Putamen (tissue), 1 donor: ENCODE data around the gene NOS1.

Source experiments
- DNase-seq: peaks from one replicate; pipeline ENCODE4 v3.0.0-alpha.2; 2016; ENCODE audit warnings: low spot score

Gene NOS1

DNA sequence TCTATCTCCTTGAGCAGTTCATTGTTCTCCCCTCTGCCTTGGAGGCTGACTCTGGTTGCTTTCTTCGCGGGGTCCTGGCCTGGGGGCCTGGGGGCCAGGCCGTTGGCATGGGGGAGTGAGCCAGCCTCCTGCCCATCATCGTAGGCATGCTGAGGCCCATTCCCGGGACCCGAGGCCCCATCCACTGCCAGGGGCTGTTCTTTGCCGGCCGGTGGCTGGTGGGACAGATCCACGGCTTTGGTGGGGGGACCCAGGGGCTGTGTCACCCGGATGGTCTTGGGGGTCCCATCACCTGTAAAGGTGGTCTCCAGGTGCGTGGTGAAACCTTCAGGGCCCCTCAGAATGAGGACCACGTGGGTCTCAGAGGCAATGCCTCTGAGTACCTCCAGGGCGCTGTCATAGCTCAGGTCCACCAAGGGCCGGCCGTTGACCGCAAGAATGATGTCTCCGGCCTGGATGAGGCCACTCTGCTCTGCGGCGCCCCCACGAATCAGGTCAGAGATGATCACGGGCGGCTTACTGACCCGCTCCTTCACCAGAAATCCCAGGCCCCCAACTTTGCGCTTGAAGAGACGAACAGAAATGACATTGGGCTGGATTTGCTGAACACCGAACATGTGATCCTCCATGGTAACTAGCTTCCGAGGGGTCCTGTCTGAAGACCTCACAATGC is 30.8 kb downstream of the NOS1 start:
- DNase-seq: no peak

DNA sequence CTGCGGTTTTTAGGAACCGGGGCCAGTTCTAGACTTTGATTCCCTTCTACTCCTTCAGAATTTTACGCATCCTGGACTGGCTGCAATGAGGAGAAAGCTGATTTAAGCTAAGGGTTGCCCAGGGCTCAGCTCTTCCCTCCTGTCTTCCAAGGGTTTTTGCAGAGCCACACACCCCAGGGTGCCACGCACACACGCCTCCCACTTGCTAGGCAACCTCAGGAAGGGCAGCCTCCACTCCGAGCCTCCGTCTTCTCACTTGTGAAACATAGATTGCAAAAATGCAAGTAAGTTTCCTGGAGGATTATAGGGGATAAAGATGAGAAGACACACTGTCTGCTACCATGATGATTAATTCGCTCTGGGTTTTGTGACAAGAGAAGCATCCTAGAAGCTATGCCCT is 31.7 kb downstream of the NOS1 start:
- DNase-seq: no peak

DNA sequence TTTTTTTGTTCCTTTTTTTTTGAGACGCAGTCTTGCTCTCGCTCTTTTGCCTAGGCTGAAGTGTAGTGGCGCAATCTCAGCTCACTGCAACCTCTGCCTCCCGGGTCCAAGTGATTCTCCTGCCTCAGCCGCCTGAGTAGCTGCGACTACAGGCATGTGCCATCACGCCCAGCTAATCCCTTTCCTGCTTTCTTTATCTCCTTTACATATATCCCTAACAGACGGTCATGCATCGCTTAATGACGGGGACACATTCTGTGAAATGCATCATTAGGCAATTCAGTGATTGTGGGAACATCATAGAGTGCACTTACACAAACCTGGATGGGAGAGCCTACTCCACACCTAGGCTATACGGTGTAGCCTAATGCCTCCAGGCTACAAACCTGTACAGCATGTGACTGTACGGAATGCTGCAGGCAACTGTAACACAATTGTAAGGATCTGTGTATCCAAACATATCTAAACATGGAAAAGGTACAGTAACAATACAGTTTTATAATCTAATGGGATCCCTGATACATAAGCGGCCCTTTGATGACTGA is 32.8 kb downstream of the NOS1 start:
- DNase-seq: no peak

DNA sequence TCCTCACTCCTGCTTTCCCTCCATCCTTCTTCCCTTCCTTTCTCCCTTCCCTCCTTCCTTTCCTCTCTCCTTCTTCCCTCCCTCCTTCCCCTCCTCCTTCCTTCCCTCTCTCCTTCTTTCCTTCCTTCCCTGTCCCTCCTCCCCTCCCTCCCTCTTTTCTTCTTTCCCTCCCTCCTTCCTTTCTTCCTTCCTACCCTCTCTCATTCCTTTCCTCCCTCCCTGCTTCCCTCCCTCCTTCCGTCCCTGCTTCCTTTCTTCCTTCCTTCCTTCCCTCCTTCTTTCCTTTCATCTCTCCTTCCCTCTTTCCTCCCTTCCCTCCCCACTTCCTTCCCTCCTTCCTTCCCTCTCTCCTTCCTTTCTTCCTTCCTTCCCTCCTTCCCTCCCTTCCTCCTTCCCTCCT is 39.0 kb downstream of the NOS1 start:
- no peak for DNase-seq

DNA sequence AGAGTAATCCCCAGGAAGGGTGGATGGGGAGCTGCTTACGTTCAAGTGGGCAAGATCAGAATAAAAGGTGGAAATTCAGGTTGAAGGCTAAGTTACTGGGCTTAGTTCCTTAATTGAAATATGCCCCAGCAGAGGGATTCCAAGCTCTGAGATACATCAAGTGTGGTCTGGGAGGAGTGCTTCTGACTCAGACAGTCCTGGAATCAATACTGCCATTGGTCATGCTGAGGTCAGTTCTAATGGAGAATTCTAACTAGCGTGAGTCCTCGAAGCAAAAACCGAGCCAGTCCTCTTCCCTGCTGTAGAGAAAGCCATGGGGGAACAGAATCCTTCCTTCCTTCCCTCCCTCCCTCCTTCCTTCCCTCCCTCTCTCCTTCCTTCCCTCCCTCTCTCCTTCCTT is 39.9 kb downstream of the NOS1 start:
- DNase-seq: no peak

DNA sequence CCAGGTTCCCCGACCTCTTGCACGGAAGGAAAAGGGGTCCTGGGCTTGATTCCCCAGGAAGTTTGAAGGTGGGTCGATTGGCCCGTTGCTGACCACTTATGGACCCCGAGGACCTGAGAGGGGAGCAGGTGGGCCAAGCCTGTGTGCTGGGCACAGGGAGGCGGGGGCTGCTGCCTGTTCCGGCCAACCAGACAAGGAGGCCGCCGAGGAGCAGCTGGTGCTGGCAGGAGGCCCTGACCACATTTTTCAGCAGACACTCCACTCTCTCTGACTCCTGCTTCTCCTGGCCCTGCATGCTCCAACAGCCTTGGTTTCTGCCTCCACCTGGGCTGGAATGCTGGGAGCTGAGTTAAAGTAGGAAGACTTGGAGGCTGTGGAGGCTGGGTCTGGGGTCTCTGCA is 42.8 kb downstream of the NOS1 start:
- no peak for DNase-seq

DNA sequence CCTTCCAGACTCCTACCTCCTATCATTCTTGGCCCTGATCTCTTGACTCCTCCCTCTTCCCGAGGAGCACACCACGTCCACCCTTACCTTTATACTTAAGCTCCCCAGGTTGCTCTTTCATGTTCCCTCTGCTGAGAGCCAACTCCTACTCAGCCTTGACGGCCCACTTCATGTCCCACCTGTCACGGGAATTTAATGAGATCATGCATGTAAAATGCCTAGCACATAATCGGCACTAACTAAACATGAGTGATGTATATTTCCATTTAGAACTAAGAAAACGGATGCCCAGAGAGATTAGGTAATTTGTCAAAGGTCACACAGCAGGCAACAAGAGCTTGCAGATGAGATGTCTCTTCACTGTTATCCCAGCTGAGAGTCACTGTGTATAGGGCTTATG is 45.1 kb downstream of the NOS1 start:
- no peak for DNase-seq

DNA sequence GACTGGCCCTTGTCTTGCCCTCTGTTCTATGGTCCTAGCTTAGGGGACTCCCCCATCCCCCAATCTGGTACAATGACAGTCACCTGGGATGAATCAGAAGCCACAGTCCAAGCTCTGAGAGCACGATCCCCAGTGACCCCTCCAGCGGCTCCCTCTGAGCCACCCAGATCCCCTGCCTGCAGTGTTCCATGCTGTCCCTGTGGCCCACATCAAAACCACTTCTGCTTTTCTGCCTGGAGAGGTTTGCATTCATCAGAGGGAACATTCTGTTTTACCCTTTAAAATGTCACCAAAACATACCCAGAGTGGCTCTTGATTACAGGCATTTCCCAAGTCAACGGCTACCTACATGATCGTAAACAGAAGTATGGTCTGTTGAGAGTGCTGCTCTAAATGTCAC is 47.5 kb downstream of the NOS1 start:
- DNase-seq: no peak

DNA sequence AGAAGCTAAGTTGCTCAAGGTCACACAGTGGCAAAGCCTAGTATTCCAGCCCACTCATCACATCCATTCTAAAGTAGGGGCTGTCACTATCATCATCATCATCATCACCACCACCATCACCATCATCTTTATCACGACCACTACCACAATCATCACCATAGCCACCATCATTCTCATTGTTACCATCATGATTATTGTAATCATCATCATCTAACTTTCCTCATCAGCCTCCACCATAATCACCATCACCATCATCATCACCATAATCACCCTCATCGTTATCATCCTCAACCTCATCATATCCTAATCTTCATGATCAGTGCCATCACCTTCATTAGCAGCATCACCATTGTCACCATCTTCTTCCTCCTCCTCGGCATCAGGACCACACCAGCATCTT is 48.7 kb downstream of the NOS1 start:
- no peak for DNase-seq

DNA sequence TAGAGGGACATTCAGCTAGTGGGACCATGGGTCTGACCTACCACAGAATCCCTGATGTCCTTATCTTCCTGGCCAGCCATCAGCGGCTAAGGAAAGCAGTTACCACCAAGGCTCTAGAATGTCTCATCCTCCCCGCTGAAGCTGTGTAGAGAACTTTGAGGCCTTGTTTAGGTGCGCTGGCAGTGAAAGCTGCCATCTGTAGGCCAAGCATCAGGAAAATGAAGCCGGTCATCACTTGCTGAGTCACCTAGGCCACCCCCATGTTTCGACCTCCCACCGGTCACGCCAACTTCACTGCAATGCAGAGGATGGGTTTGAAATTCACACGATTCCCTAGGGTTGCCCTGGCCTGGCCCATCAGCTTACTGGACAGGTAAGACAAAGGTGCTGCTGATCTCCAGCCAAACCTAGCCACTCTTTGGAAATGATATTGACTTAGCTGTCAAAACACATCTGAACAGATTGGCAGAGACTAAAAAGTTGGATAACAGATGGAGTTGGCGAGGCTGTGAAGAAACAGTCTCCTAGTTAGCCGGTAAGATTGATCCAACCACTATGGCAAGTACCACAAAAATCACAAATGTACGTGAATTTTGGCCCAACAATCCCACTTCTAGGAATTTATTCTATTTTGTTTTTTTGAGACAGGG is 52.0 kb downstream of the NOS1 start:
- DNase-seq: no peak

DNA sequence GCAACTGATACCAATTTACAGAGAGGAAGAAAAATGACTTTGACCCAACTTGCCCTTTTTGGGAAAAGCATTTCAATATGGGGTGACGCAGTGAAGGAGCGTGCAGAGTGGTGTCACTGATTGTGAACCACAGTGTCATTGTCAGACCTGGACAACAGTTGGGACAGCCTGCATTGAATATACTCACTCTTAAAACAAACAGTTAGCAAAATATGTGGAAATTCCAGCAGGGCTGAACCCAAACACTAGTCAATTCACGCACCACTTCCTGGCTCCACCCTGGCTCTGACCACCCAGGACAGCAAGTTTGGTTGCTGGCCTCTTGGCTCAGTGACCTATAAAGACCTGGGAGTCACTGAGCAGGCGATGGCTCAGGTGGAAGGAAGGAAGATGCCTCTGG is 61.3 kb downstream of the NOS1 start:
- no peak for DNase-seq

DNA sequence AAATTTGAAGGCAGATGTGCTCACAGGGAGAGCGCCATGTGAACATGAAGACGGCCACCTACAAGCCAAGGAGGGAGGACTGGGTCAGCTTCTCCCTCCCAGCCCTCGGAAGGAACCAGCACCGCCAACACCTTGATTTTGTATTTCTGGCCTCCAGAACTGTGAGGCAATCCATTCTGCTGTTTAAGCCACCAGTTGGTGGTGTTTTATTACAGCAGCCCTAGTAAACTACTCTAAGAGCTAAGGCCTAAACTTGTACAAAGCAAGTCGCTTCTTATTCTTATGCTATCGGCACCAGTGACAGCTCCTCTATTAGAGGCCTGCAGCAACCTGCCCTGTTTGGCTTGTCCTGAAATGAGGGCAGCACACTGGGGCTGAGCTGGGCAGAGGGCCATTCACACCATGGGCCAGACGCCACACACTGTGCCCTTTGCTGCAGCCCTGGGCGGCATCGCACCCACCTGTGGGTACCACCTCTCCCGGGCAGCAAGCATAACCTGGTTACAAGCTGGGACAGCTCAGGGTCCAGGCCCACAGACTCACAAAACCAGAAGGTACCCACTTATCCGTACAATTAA is 62.7 kb downstream of the NOS1 start:
- no peak for DNase-seq

DNA sequence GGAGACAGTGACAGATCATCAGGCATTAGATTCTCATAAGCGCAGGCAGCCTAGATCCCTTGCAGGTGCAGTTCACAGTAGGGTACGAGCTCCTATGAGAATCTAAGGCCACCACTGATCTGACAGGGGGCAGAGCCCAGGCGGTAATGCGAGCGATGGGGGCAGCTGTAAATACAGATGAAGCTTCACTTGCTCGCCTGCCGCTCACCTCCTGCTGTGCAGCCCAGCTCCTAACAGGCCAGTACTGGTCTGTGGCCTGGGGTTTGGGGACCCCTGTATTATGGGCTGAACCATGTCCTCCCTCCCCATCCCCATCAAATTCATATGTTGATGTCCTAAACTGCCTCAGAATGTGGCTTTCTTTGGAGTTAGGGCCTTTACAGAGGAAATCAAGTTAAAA is 63.2 kb downstream of the NOS1 start:
- no peak for DNase-seq

DNA sequence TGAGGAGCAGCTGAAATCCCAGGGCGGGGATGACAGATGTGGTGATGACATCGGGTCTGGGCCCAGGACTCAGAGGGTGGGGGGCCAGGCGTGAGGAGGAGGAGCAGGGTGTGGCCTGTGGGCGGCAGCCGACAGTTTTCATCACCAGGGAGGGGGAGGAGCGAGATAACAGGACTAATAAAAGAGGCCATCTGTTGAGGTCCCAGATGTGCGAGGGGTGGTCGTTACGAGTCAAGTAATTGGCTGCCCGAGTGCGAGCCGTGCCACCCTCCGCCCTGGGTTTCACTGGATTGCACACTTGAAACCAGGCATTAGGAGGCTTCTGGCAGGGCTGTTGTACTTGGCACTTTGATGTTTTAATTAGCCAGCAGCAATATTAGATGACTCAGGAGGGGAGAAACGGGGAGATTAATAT is 67.2 kb downstream of the NOS1 start:
- DNase-seq: no peak

DNA sequence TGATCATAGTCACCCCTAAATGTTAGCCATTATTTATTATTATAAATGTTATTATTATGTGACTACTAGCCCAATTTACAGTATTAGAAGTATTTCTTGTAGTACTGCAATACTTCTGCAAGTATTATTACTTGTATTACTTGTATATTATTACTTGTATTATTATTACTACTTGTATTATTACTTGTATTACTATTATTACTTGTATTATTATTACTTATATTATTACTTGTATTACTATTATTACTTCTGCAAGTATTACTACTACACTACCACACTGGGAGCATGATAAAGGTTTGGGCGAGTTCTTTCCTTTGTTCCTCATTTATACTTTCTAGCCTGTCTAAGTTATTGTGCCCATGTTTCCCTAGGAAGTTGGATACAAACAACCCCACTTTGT is 67.9 kb downstream of the NOS1 start:
- DNase-seq: no peak

DNA sequence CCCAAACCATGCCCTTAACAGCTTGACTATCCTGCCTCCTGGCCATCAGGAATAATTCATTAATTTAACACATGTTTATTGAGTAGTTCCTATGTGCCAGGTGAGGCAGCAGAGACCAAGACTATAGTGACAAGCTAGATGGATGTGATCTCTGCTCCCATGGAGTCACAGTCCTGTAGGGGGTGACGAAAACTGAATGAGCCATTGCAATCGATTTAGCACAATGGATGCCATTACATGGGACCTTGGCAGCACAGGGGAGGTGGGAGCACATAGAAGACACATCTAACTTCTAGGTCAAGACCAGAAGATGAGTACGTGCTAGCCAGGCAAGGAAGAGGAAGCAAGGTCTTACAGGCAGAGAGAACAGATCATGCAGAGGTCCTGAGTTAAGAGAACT is 68.7 kb downstream of the NOS1 start:
- DNase-seq: no peak

DNA sequence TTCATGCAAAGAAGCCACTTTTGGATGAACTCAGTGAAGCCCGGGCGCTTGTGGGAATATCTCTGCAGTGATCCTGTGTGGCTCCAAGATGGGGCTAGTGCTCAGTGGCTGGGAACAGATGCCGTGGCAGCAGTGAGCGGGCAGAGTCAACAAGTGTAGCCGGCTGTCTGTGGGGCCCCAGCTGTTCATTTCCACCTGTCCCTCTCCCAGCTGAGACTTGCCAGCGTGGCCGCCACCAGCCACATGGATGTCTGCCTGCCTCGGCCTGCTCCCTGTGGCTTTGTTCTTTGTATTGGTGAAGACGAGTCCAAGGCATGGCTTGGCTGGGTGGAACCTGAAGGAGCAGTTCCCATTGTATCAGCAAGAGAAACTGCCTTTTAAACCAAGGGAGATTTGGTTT is 77.3 kb downstream of the NOS1 start:
- DNase-seq: no peak

DNA sequence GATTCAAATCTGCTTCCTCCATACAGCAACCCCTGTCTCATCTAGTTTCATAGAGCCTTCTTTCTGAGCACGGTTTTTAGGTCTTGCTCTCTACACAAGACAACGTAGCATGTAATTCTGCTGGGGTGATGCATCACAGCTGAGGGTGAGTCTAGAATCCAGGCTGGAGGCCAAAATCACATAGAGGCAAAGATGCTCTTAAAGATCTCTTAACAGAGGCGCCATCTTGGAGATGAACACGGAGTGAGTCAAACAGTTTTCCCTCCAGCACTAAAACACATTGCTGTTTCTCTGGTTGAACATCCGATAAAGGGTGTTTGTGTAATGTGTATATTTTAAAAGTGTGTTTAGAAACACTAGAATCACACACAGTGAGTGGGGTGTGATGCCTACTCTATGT is 78.9 kb downstream of the NOS1 start:
- DNase-seq: no peak

DNA sequence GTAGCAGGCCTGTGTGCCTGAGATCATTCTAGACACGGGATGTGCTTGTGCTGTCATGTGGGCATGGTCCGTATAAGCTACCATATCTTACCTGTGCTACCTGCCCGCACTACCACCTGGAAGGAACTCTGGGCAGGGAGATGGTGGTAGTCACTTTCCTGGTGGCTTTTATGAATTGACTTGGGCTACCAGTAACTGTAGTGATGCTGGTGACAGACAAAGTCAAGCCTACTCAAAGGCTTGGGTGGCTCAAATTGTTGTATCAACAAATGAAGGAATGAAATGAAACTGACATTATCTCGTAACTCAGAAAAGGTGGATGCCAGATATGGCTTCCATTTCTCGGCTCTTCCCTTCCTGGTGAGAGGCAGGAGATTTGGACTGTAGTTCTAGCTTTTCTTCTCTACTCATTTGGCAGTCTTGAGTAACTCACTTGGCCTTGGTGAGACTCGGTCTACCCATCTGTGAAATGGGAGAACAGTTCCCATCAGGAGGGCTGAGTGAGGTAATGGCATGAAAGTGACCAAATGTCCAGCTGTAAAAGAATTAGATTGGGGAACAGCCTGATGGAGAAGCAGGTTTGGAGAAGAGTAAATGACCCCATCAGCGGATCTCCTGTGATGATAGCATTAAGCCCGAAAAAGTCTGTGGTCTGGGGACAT is 81.3 kb downstream of the NOS1 start:
- no peak for DNase-seq

DNA sequence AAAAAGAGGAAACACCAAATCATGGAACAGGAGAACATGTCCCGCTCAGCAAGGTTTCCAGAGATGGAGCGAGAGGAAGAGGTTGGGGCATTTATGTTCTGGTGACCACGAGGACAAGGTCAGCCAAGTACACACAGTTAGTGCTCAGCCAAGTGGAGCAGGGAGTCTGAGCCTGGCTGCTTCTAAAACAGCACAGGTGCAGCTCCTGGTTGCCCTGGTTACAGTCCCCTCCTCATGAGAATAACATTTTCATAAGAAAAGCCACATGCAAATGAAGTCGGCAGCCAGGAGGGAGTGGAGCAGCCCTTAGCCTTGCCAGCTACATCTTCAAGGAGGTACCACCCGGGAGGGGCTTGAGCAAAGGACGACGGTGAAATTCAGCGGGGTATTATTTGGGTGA is 81.8 kb downstream of the NOS1 start:
- DNase-seq: no peak

DNA sequence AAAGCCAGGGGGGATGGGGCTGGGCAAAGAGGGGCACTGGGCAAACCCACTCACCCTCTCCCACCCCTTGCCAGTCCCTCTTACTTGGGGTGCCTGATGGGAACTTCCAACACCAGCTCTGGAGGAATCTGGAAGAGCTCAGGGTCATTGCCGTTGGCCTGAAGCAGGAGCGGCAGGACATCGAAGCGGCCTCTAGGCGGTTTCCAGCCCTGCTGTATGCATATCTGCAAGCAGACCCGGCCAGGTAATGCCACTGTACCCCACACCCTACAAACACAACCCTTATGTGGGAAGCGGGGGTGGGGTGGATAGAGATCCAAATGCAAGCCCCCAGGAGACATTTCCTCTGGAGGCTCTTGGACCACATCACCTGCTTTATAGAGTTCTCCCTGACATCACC is 83.6 kb downstream of the NOS1 start:
- no peak for DNase-seq

DNA sequence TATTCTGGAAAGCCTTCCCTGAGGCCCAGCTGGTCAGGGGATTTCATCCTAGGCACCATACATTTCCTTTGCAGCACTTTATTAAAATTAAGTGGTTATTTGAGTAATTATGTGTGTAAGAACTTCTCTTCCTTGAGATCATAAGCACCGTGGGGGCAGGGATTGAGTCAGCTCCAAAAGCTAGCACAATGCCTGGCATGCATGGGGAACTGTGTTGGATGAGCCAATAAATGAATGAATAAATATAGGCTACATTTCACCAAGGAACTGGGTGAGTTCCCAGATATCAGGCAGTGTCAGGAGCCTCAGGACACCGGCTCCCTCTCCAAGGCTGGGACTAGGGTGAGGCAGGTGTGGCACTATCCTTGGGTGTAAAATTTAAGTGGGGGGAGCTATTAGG is 88.3 kb downstream of the NOS1 start:
- DNase-seq: no peak

DNA sequence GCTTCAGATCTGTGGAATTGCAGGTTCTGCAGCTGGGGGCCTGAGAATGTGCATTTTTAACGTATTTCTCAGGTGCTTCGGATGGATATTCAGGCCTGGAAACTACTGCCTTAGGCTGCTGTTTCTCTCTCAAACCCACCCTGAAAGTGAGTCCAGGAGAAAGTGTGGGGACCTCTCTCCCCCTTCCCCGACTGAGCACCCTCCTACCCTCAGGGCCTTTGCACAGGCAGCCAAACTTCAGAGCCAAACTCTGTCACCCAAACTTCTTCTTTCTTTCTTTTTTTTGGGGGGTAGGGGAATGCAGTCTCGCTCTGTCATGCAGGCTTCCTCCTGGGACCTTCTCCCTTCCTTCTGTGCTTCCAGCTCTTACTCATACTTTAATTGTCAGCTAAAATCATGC is 88.7 kb downstream of the NOS1 start:
- no peak for DNase-seq
